NCI-H1930 (cell line): ENCODE data around the gene TBC1D22A.
"Not testable (repeated sequence)": the region's sequence is repeated elsewhere in the genome, so short reads cannot be mapped to it uniquely, and the experiment has no call there.

Source experiments
- DNase-seq, 2 experiments: peaks; one replicate each; lab custom pipeline; 2025; lab: John Stamatoyannopoulos, UW

Gene TBC1D22A, protein sequence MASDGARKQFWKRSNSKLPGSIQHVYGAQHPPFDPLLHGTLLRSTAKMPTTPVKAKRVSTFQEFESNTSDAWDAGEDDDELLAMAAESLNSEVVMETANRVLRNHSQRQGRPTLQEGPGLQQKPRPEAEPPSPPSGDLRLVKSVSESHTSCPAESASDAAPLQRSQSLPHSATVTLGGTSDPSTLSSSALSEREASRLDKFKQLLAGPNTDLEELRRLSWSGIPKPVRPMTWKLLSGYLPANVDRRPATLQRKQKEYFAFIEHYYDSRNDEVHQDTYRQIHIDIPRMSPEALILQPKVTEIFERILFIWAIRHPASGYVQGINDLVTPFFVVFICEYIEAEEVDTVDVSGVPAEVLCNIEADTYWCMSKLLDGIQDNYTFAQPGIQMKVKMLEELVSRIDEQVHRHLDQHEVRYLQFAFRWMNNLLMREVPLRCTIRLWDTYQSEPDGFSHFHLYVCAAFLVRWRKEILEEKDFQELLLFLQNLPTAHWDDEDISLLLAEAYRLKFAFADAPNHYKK

GRCh38 chr22:46762238-46763050 lies at the start of gene TBC1D22A:
TSS of gene TBC1D22A (plus strand) at chr22:46762650. CDS start at chr22:46762787, 137 bp downstream.
- DNase-seq = peak; percentile 91 to 93

DNA sequence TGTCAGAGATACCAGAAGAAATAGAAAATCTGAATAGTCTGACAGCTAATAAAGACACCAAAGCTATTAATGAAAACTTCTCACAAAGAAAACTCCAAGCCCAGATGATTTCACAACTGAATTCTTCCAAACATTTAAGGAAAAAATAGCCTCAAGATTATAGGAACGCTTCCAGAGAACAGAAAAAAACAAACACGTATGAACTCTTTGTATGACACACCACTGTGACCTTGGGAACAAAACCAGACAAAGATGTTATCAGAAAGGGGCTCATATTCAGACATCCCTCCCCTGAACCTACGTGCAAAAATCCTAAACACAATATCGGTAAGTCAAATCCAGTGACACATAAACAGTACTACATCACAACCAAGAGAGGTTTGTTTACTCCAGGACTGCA lies 47.9 kb upstream of the TBC1D22A start:
- DNase-seq = no peak

- no peak for DNase-seq
These were observed 42.5 kb upstream of the TBC1D22A start for GRCh38 chr22:46719921-46720320.

GRCh38 chr22:46721501-46722085 lies 40.9 kb upstream of the TBC1D22A start:
- no peak for DNase-seq

- DNase-seq = no peak
These were observed 38.6 kb upstream of the TBC1D22A start for GRCh38 chr22:46723882-46724281.

- no peak for DNase-seq
These were observed 37.4 kb upstream of the TBC1D22A start for GRCh38 chr22:46725096-46725495.

DNA sequence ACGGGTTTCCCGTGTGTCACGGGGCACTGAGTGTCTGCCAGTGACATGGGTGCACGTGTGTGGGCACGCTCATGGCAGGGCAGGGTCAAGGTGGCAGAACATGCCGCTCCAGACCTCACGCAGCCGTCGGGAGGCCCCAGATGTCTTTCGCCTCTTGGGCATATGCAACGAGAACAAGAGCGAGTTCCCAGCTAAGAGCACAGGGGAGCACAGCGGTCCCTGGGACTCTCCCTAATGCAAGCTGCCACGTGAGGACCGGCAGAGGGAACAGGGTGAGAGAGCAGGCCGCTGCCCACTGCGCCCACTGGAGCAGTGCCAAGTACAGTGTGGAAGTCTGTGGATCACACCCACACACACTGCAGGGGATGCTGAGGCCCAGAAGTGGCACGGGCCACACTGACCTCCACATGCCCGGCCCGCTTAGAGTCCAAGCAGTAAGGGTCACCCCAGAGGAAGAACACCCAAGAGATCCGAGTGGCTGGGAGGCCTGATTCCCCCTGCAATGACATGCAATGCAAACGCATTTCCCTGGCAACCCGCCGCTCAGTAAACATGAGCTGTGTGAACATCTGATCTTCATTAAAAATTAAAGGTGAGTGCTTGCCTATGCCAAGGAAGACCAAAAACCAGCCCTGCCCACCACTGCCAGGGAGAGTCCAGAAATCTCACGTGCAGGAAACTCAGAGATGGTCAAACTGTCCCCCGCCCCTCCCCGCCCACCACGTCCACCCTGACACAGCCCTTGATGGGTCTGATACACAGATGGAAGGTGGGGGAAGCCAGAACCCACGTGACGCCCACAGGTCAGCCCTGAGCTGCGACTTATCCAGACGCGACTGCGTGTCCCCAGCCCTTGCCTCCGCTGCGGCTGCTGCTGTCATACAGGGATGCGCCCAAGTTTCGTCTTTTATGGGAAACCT lies 36.1 kb upstream of the TBC1D22A start:
- DNase-seq = no peak

DNA sequence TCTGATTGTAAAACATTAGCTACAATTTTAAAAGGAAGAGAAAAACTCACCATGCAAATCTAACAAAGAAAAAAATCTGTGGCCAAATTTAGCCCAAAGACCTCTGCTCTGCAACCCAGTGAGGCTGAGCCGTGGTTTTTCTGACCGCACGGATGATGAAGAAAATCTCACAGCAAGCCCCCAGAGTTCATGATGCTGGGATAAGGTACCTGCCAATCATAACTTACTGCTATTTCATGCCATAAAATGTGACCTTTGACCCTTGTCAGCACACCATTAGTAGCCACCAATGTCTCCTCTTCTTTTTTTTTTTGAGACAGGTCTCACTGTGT lies 35.5 kb upstream of the TBC1D22A start:
- no peak for DNase-seq

- no peak for DNase-seq
These were observed 34.6 kb upstream of the TBC1D22A start for GRCh38 chr22:46727813-46728364.

- no peak for DNase-seq
These were observed 34.0 kb upstream of the TBC1D22A start for GRCh38 chr22:46728470-46728869.

DNA sequence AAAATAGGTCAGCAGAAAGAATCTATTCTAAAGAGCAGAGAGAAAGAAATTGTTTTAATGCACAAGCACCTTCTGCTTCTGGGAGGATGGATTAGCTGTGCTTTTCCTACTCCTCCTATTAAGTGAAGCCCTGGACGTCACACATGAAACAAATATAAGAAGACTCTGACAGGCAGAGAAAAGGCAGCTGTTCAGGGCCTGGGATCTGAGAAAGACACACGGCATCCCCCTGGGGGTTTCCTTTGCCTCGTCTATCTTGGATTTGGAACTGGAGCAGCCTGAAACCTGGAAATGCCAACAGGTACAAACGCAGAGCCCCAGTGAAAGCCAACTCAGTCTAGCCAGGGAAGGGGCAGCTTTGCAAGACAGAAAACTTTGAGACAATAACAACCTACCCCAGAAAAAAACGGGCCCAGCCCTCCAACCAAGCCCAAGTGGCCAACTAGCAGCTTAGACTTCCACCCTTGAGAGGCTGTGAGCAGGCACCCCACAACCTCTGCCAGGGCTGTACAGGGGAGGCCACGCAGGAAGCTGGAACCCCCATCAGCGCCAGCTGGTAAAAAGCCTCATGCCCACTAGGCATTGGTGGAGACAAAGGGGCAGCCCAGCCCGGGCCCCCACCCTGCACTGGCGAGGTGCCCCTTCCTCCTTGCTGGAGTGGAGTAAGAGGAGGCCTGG lies 31.7 kb upstream of the TBC1D22A start:
- DNase-seq = no peak

DNA sequence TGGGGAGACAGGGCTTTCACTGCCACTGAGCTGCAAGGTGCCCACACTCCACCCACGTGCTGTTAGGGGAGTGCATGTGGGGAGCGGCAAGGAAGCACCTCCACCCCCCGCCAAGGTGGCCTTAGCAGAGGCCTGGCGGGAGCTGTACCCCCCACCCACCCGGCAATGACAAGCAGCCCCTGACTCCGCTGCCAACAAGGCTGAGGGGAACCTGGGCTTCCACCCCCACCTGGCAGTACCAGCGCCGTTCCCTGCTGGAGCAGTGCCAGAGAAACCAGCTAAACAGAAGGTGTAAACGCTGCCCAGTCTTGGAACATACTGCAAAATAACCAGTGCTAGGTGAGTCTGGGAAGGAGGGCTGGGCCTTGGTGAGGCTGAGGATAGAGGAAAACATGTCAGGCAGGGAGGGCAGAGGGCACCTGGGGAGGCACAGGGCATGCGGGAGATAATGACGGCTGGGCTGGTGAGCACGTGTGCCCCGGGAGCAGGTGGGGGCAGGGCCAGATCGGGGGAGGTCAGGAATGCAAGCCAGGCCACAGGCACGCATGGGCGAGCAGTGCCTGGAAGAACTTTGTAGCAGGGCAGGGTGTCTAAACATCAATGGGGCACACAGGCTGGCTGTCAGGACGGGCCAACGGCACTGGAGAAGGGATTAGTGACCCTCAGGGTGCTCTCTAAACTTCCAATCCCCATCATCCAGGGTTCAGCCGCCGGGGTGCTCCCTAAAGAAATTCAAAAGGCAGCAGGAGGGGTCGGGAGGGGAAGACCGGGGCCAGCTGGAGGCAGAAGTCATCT lies 31.0 kb upstream of the TBC1D22A start:
- no peak for DNase-seq

DNA sequence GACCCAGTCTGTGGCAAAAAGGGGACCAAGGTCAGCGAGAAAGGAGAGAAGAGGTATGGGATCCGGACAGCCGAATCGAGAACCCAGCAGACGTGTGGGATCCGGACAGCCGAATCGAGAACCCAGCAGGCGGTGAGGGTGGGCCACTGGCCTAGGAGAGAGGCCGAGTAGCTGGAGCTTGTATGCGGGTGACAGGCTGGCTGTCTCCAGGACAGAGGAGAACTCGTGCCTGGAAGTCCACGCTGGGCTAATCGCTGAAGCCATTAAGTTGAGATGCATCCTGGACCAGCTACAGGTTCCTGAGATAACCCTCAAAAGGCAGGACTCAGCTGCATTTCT lies 30.4 kb upstream of the TBC1D22A start:
- no peak for DNase-seq

DNA sequence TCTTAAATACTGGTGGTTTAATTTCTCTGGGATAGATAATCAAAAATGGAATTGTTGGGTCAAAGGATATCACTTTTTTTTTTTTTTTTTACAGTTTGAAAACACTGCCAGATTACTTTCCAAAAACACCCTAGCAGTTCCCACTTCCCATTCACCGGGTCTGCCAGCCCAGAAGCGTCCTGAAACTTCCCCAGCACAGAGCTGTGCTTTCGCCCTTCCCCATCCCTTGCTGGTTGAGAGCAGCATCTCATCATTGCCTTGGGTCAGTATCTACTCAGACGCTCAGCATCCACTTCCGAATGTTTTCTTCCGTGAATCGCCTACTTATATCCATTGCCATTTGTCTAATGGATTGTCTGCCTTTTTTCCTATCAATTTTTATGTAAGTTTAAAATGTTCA lies 29.9 kb upstream of the TBC1D22A start:
- DNase-seq = no peak

DNA sequence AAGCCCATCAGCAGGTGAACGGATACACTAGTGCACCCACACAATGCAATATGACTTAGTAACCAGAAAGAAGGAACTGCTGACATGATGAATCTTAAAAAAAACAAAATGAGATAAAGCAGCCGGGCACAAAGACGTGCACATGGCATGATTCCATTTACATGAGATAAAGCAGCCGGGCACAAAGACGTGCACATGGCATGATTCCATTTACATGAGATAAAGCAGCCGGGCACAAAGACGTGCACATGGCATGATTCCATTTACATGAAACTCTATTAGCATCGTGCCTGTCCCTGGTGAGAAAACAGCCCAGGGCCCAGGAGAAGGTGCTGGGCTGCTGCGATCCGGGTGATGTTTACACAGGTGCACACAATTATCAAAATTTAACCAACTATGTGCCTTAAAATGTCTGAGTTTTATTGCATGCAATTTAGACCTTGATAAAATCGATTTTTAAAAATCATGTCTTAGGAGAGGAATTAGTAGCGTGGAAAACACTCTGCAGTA lies 28.2 kb upstream of the TBC1D22A start:
- not testable (repeated sequence) for DNase-seq

DNA sequence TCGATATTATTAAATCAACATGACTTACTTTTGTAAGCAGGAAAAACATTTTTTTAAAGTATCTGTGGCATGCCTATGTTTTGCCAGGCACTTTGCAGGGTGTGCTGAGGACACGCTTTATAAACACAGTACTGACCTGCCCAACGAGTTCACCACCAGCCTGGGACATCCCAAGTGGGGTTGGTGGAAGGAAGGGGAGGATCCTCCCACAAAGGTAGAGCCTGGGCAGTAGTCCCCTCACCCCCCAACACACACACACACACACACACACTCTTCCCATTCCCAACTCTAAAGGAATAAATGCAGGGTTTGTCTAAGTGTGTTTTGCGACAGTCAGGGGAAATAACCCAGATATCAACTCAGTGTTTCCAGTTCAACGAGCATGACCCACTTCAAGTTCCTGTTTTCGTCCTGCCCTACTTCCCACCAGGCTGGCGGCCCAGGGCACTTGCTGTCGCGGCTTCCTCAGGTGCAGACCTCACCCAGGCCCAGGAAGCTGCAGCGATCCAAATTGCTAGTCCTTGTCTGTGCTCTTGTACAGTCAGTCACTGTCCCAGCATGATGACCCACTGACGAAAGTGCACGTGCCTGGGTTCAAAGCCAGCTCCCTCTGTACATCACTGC lies 27.5 kb upstream of the TBC1D22A start:
- DNase-seq = no peak

DNA sequence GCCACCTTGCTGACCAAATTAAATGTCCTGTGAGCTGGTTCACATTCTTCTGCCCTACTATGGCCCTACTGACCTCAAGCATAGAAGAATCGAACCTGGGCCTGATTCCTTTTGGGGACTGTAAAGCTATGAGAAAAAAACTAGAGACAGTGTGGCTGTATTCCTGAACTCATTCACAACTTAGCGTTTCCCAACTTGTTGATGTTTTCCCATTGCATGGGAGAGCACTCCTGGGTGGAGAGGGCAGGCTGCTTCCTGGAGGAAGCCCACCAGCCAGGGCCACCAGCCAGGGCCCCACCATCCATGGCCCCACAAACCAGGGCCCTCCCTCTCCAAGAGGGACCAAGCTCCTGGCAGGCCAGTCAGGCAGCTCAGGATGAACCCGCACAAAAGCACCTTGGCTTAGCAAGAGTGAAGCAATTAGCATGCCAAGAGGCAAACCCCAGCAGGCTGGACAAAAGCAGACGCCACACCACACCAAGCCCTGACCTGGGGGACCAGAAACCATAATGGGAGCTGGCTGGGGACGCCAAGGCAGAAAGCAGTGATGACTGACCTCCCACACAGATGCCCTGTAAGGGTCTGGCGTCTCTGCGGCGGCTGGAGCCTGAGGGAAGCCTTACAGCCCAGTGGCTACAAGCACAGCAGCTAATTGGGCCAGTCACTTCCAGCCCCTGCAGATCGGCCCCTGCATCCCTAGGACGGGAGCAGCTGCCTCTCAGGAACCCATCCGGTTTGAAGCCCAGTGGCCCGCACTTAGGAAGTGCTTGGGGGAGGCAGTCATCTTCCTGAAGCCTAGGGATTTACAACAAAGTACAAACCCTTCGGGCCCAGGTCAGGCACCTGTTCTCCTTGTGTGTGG lies 26.5 kb upstream of the TBC1D22A start:
- no peak for DNase-seq

- DNase-seq = no peak
These were observed 25.7 kb upstream of the TBC1D22A start for GRCh38 chr22:46736705-46737104.
